Measurements from ENCODE around the gene KIF21A.

The KIF21A gene

GRCh38 chr12:39440781-39441180 lies 2.1 kb downstream of the KIF21A start:
- FAIRE-seq, result no peak
- DNase-seq (ENCODE audit: insufficient read length, low spot score), result no peak

GRCh38 chr12:39440101-39440500 lies 2.8 kb downstream of the KIF21A start:
- FAIRE-seq (no peak), DNase-seq (ENCODE audit: insufficient read length, low spot score) (no peak)

GRCh38 chr12:39435531-39435930 lies 7.4 kb downstream of the KIF21A start:
- DNase-seq (ENCODE audit: insufficient read length, low spot score), result no peak
- FAIRE-seq, result no peak

GRCh38 chr12:39431797-39432196 lies 11.1 kb downstream of the KIF21A start:
- DNase-seq (ENCODE audit: insufficient read length, low spot score) (no peak), FAIRE-seq (no peak)

- no peak for DNase-seq (ENCODE audit: insufficient read length, low spot score)
- no peak for FAIRE-seq
Measured at GRCh38 chr12:39431002-39431796, 11.7 kb downstream of the KIF21A start.

GRCh38 chr12:39429809-39430208 lies 13.1 kb downstream of the KIF21A start:
- DNase-seq (ENCODE audit: insufficient read length, low spot score) (no peak), FAIRE-seq (no peak)

GRCh38 chr12:39427360-39427808 lies 15.5 kb downstream of the KIF21A start:
- DNase-seq (ENCODE audit: insufficient read length, low spot score) (no peak), FAIRE-seq (no peak)

- no peak for DNase-seq (ENCODE audit: insufficient read length, low spot score)
- FAIRE-seq, result no peak
Measured at GRCh38 chr12:39426636-39427240, 16.2 kb downstream of the KIF21A start.

- no peak for FAIRE-seq
- DNase-seq (ENCODE audit: insufficient read length, low spot score), result no peak
Measured at GRCh38 chr12:39420043-39420442, 22.9 kb downstream of the KIF21A start.

- FAIRE-seq, result no peak
- no peak for DNase-seq (ENCODE audit: insufficient read length, low spot score)
Measured at GRCh38 chr12:39419471-39419870, 23.4 kb downstream of the KIF21A start.

- FAIRE-seq (no peak), DNase-seq (ENCODE audit: insufficient read length, low spot score) (no peak)
Measured at GRCh38 chr12:39417916-39418315, 25.0 kb downstream of the KIF21A start.

GRCh38 chr12:39413836-39414771 lies 28.8 kb downstream of the KIF21A start:
- FAIRE-seq (peak; percentile 63), DNase-seq (ENCODE audit: insufficient read length, low spot score) (no peak)

GRCh38 chr12:39412210-39412609 lies 30.7 kb downstream of the KIF21A start:
- DNase-seq (ENCODE audit: insufficient read length, low spot score) (no peak), FAIRE-seq (no peak)

GRCh38 chr12:39406262-39406661 lies 36.7 kb downstream of the KIF21A start:
- FAIRE-seq (no peak), DNase-seq (ENCODE audit: insufficient read length, low spot score) (no peak)

GRCh38 chr12:39405580-39405979 lies 37.3 kb downstream of the KIF21A start:
- FAIRE-seq (no peak), DNase-seq (ENCODE audit: insufficient read length, low spot score) (no peak)

GRCh38 chr12:39404000-39404399 lies 38.9 kb downstream of the KIF21A start:
- DNase-seq (ENCODE audit: insufficient read length, low spot score) (no peak), FAIRE-seq (no peak)

- no peak for DNase-seq (ENCODE audit: insufficient read length, low spot score)
- FAIRE-seq, result no peak
Measured at GRCh38 chr12:39403376-39403775, 39.5 kb downstream of the KIF21A start.

- DNase-seq (ENCODE audit: insufficient read length, low spot score) (no peak), FAIRE-seq (no peak)
Measured at GRCh38 chr12:39402922-39403321, 40.0 kb downstream of the KIF21A start.

GRCh38 chr12:39401459-39401858 lies 41.5 kb downstream of the KIF21A start:
- no peak for FAIRE-seq

GRCh38 chr12:39395866-39396265 lies 47.1 kb downstream of the KIF21A start:
- DNase-seq (ENCODE audit: insufficient read length, low spot score), result no peak
- FAIRE-seq, result no peak

More at GRCh38 chr12:39401459-39401858, 41.5 kb downstream of the KIF21A start:
- DNase-seq (ENCODE audit: insufficient read length, low spot score), result no peak

- DNase-seq (ENCODE audit: insufficient read length, low spot score) (no peak), FAIRE-seq (no peak)
Measured at GRCh38 chr12:39393890-39394289, 49.0 kb downstream of the KIF21A start.
